Hepatocyte (in vitro differentiated cells): ENCODE measurements around the gene ELK1. TPM values are rescaled to one million over a fixed set of nuclear protein-coding genes. Genes with fewer than 3 reads are reported as not detected.

Experiments
- DNase-seq: peaks from one replicate; pipeline ENCODE4 v3.0.0-alpha.2; 2016; ENCODE audit warnings: low spot score
- H2AFZ ChIP-seq: fragments of 200-600 bp; sonication (generic); 2 replicates; pipeline ENCODE4 v1.6.0; 2016; ENCODE audit warnings: antibody characterized with exemption, mild to moderate bottlenecking
- H3K27ac ChIP-seq: fragments of 200-600 bp; sonication (generic); 2 replicates; pipeline ENCODE4 v1.5.1; 2016; ENCODE audit warnings: mild to moderate bottlenecking
- H3K27me3 ChIP-seq: fragments of 200-600 bp; sonication (generic); 2 replicates; pipeline ENCODE4 v1.6.1; 2016
- H3K36me3 ChIP-seq: fragments of 200-600 bp; sonication (generic); replicated peaks from 2 replicates; pipeline ENCODE4 v1.5.1; 2016; ENCODE audit warnings: low read depth; ENCODE audit not compliant: insufficient read depth
- H3K4me1 ChIP-seq: fragments of 200-600 bp; sonication (generic); 2 replicates; pipeline ENCODE4 v1.5.1; 2016; ENCODE audit warnings: mild to moderate bottlenecking, moderate library complexity; ENCODE audit not compliant: insufficient read depth
- H3K4me2 ChIP-seq: fragments of 200-600 bp; sonication (generic); 2 replicates; pipeline ENCODE4 v1.6.0; 2016
- H3K4me3 ChIP-seq: fragments of 200-600 bp; sonication (generic); 2 replicates; pipeline ENCODE4 v1.5.1; 2016; ENCODE audit warnings: mild to moderate bottlenecking
- H3K79me2 ChIP-seq: fragments of 200-600 bp; sonication (generic); 2 replicates; pipeline ENCODE4 v1.6.0; 2017; ENCODE audit warnings: mild to moderate bottlenecking
- H3K9me2 ChIP-seq: fragments of 200-600 bp; sonication (generic); replicated peaks from 2 replicates; pipeline ENCODE4 v1.6.0; 2017; ENCODE audit warnings: mild to moderate bottlenecking; ENCODE audit not compliant: insufficient read depth
- H3K9me3 ChIP-seq: fragments of 200-600 bp; sonication (generic); 2 replicates; pipeline ENCODE4 v1.5.1; 2016; ENCODE audit warnings: low read depth, mild to moderate bottlenecking
- H4K20me1 ChIP-seq: fragments of 200-600 bp; sonication (generic); 2 replicates; pipeline ENCODE4 v1.6.0; 2016; ENCODE audit warnings: mild to moderate bottlenecking; ENCODE audit not compliant: insufficient read depth, poor library complexity, severe bottlenecking
- EZH2 ChIP-seq: fragments of 200-600 bp; sonication (generic); IDR thresholded peaks from 2 replicates; pipeline ENCODE4 v1.6.1; 2016; ENCODE audit warnings: antibody characterized with exemption, mild to moderate bottlenecking, borderline replicate concordance
- EZH2phosphoT487 ChIP-seq: fragments of 200-600 bp; sonication (generic); IDR thresholded peaks from one replicate; pipeline ENCODE4 v1.6.1; 2018; ENCODE audit warnings: antibody characterized with exemption, mild to moderate bottlenecking, low read depth, moderate library complexity; ENCODE audit not compliant: unreplicated experiment, severe bottlenecking
- WGBS: methylation state at CpG from one replicate; pipeline ENCODE4 v1.1.6; 2016; ENCODE audit warnings: low lambda C conversion rate; ENCODE audit errors: missing lambda C conversion rate; 5-methylcytosine and 5-hydroxymethylcytosine counted together
- polyA plus RNA-seq: library from polyadenylated mRNA; unstranded; fragments of >200 nt; fragmentation: Nextera tagmentation; extraction: Ambion mirVana; gene quantifications from 2 replicates; pipeline ENCODE4 v1.2.1, GENCODE V29; 2016
- total RNA-seq: library from RNA; depleted of rRNA; stranded (reverse); fragments of >200 nt; gene quantifications from 2 replicates; pipeline ENCODE4 v1.2.3, GENCODE V29; 2014
- TF ChIP-seq, protein P1 (sequence below): fragments of 200-600 bp; sonication (generic); IDR thresholded peaks from 2 replicates; pipeline ENCODE4 v1.5.1; 2016; ENCODE audit warnings: antibody characterized with exemption, mild to moderate bottlenecking; ENCODE audit not compliant: poor library complexity

ELK1 gene, protein sequence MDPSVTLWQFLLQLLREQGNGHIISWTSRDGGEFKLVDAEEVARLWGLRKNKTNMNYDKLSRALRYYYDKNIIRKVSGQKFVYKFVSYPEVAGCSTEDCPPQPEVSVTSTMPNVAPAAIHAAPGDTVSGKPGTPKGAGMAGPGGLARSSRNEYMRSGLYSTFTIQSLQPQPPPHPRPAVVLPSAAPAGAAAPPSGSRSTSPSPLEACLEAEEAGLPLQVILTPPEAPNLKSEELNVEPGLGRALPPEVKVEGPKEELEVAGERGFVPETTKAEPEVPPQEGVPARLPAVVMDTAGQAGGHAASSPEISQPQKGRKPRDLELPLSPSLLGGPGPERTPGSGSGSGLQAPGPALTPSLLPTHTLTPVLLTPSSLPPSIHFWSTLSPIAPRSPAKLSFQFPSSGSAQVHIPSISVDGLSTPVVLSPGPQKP
- 19.8 and 24.4 TPM in 2 replicates for total RNA-seq
- polyA plus RNA-seq: 29.6 and 32.0 TPM in 2 replicates

DNA sequence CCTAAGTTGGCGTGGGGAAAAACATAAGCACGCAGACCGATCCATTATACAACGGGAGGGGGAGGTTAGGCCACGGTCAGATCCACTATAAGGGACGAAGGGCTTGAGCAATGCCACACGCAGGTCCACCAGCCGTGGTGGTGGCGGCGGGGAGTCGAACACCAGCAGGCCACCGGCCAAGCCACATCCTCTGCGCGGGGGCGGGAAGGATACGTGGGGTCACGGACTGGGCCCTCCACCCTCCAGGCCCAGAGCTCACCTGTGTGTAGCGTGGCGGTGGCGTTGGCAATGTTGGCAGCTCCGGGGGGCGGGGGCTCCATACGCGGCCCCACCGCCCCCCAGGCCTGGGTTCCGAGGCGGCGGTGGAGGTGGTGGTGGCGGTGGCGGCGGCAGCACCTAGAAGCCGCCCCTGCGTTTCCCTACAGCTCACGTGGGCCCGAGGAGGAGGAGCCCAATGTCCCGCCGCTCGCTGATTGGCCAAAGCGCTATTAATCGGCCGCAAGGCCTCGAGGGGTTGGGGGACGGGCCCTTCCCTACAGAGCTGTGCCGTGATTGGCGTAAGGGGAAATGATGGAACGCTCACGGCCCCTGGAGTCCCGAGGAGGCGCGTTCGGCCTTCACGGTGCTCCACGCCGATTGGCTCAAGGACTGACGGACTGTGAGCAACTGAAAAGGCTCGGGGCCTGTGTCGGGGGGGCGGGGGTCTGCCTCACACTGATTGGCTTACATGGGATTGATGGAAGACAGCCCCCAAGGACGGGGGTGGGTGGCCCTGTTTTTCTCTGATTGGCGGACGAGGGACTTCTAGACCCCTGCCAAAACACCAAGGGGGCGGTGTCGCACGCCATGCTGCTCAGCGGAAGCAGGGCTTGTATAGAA is at the start of gene ELK1:
Gene ELK1, minus strand, starts transcription at position 400 of the 879 bp plus-strand sequence. CDS start 9,122 bp downstream, outside the sequence.
- TF ChIP-seq EZH2: no peak
- TF ChIP-seq, protein P1, sequence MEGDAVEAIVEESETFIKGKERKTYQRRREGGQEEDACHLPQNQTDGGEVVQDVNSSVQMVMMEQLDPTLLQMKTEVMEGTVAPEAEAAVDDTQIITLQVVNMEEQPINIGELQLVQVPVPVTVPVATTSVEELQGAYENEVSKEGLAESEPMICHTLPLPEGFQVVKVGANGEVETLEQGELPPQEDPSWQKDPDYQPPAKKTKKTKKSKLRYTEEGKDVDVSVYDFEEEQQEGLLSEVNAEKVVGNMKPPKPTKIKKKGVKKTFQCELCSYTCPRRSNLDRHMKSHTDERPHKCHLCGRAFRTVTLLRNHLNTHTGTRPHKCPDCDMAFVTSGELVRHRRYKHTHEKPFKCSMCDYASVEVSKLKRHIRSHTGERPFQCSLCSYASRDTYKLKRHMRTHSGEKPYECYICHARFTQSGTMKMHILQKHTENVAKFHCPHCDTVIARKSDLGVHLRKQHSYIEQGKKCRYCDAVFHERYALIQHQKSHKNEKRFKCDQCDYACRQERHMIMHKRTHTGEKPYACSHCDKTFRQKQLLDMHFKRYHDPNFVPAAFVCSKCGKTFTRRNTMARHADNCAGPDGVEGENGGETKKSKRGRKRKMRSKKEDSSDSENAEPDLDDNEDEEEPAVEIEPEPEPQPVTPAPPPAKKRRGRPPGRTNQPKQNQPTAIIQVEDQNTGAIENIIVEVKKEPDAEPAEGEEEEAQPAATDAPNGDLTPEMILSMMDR: no peak
- TF ChIP-seq EZH2phosphoT487: no peak
- Histone ChIP-seq H3K4me1 (peaks cover 3% of the 10 kb centered on the region), H2AFZ (no peak within 1 kb of the TSS), H3K9me2 (no peaks in the 10 kb centered on the region), H3K9me3 (no peaks in the 10 kb centered on the region), H3K36me3 (no peaks in the 10 kb centered on the region), H4K20me1 (no peaks in the 10 kb centered on the region), H3K27me3 (no peaks in the 10 kb centered on the region), H3K4me2 (peak within 1 kb of the TSS; percentile 77), H3K4me3 (peak within 1 kb of the TSS; percentile 36), H3K79me2 (peaks cover 18% of the 10 kb centered on the region), H3K27ac (peak within 1 kb of the TSS; percentile 91)
- 42% methylated on average over 52 of the region's 65 CpGs for WGBS
- DNase-seq: peak; percentile 95

DNA sequence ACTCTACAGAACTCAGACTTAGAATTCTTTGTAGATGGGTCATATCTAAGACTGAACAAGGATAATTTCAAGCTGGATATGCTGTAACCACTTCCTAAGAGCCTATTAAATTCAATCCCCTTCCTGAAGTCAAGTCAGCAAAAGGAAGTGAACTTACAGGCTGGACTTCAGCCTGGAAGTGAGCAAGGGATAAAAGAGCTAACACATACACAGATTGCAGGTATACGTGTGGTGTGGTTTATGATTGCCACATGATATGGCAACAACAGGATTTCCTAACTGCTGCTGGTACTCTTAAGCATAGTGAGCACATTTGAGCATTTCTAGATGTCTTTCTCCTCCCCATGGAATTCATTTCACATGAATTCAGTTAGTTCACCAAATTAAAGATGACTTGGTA is 46.8 kb upstream of the ELK1 start:
- WGBS: 48% methylated on average over 1 of the region's 1 CpG
- H3K36me3 ChIP-seq: no peaks in the 10 kb centered on the region
- H3K79me2 ChIP-seq: no peaks in the 10 kb centered on the region
- H3K4me3 ChIP-seq: no peak overlapping the region
- H4K20me1 ChIP-seq: no peaks in the 10 kb centered on the region
- H3K27me3 ChIP-seq: no peaks in the 10 kb centered on the region
- peak; percentile 23 for DNase-seq
- TF ChIP-seq EZH2phosphoT487 (no peak), EZH2 (no peak)
- TF ChIP-seq, protein P1: no peak
- H2AFZ ChIP-seq: no peak overlapping the region
- H3K9me2 ChIP-seq: no peaks in the 10 kb centered on the region
- no peaks in the 10 kb centered on the region for H3K9me3 ChIP-seq
- no peaks in the 10 kb centered on the region for H3K4me1 ChIP-seq
- peak overlapping the region; percentile 53 for H3K27ac ChIP-seq
- H3K4me2 ChIP-seq: no peak overlapping the region

DNA sequence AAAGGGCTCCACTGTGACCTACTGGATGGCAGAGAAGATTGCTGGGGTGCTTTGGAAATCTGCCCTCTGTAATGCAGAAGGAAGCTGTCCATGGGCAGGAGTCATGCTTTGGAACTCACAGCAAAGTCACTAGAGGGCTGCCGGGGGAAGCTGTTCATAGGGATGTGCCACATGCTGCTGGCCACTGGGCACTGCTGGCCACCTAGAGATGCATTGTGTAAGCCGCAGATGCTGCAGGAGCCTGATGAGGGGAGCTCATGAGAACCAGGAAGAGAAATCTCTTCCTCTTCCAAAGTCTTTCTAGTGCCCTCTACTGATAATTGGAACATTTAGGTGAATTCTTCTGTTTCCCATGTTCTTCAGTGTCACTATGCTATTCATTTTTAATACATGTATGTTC is 39.8 kb upstream of the ELK1 start:
- no peaks in the 10 kb centered on the region for H3K9me3 ChIP-seq

More for the DNA sequence above, 39.8 kb upstream of the ELK1 start:
- Histone ChIP-seq H3K4me1 (no peaks in the 10 kb centered on the region), H3K27ac (no peak overlapping the region), H4K20me1 (no peaks in the 10 kb centered on the region), H3K79me2 (no peaks in the 10 kb centered on the region), H3K27me3 (no peaks in the 10 kb centered on the region), H2AFZ (no peak overlapping the region), H3K9me2 (no peaks in the 10 kb centered on the region), H3K36me3 (no peaks in the 10 kb centered on the region), H3K4me3 (no peak overlapping the region), H3K4me2 (no peak overlapping the region)
- DNase-seq: no peak
- TF ChIP-seq EZH2phosphoT487 (no peak), EZH2 (no peak)
- TF ChIP-seq, protein P1: no peak
- WGBS: 64% methylated on average over 2 of the region's 2 CpGs
